ENCODE measurements around the gene NMNAT2.

NMNAT2 gene

DNA sequence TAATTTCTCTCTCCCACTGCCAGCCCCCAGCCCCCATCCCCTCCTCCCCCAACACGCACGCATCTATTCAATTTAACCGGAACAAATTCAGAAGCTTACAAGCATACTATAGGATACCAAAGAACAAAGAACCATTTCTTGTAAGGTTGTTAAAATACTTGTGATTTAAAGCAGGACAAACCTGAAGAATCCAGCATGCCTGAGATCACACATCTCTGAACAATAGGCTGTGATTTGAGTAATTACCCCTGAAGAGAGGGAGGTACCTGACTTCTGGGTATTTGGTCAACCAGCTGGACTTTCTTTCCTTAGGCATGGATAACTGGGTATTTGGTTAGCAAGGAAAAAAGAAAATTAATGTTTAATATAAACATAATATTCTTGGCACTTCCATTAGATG, 105.1 kb downstream of the NMNAT2 start:
- DNase-seq (ENCODE audit: low read depth) = no peak

DNA sequence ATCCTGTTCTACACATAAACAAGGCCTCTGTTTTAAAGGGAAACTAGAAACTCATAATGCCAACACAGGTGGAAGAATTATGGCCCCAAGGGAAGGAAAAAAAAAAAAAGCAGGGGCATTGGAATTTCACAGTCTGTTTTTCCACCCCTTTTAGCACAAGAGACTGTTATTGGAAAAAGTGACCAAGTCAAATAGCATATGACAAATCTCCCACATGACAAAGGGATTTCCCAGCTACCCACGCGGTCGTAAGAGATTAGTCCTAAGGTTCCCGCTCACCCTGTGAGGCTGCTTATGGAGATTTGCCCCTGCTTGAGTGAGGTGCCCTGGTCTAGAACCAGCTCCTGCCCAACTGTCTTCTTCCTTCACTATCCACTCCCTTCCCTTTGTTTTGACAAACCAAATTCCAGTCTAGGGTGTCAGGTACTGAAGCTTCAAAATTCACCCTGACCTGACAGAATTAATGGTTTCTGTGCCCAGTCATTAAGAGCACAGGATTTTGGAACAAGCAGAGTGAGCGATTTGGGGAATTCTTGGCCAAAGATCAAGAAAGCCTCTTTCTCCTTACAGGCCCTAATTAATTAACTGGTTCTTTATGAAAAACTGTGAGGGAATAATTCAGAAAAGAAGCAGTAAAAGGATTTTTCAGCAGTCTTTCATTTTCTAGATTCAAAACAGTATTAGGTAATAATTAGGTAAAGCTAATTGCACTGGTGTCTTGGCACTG, 107.3 kb downstream of the NMNAT2 start:
- DNase-seq (ENCODE audit: low read depth) = no peak

DNA sequence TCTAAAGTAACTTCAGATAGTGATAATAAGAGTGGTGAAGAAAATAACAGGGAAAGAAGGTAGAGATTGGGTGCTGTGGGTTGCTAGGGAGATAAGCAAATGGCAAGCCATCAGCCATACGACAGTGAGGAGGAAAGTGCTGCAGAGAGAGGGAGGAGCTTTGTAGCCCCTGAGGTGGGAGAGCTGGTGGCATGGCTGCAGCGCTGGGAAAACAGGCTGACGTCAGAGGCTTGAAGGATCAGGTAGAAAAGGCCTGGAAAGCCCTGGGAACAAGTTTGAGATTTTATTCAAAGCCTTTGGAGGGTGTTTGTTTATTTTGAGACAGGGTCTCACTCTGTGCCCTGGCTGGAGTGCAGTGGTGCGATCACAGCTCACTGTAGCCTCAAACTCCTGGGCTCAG, 109.5 kb downstream of the NMNAT2 start:
- DNase-seq (ENCODE audit: low read depth) = no peak

DNA sequence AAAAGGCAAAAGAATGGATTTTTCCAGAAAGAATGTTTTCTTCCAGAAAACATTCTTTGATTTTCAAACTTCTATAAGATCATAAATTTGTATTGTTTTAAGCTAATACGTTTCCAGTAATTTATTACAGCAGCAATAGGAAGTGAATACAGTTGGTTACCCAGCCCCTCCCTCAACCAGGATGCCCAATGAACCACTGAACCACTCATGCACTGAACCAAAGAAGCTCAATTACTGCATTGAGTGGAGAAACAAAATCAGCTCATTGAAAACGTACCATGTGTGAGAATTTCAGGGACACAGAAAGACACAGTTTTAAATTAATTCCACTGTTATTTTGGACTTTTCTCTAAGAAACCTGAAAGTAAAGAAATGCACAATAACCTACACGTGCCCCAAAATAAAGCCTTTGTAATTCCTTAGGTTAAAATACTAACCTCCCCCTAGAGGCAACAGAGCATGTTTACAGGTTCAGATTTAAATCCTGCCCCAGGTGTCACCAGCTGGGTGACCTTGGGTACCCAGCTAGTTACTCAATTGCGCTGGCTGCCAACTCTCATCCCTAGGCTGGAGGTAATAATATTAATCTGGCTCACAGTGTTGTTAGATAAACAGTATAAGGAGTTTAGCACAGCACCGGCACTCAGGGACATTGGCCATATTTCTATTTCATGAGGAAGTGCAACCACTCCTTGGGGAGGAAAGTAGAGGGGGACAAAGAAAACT, 111.7 kb downstream of the NMNAT2 start:
- no peak for DNase-seq (ENCODE audit: low read depth)

DNA sequence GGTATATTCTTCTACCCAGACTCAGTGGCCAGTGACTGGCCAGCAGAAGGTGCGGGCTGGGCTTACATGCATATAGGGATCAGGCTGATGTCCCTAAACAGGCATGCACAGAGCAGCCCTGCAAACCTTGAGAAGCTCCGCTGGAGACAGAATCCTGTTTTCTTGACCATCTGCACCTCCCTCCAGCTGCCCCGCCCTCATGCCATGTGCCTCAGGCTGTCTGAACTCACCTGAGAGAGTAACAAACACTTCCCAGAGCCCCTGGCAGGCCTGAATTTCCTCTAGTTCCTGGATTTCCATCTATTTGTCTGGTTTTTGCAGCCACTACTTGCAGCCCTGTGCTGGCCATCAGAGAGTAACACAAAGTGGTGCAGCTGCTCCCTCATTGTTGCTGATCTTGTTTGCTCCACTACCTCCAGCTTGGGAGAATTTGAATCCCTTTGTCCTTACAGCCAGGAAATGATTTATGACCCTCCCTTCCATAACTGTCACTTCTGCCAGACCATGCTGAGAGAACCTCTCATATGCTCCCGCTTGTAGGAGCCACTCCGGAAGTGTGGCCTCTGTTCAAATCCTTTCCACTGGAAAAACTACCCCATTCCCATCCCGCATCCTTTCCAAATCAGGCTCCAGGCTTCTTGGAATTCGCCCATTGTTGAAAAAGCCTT, 113.6 kb downstream of the NMNAT2 start:
- no peak for DNase-seq (ENCODE audit: low read depth)

DNA sequence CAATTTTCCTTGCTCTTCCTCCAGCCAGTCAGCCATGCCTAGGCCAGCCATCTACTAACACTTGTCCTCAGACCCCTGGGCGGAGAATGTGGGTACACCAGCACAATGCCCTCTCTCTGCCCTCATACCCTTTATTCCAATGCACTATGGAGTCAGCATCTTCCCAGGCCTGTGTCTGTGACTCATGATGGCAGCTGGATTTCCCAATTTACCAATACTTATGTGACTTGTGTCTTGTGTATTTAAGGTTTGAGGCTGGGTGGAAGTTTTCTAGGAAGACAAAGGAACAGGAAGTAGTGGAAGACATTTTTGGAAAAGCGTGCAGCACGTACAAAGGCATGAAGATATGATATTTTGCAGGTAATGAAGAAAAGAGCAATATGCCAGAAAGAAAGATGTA, 114.3 kb downstream of the NMNAT2 start:
- no peak for DNase-seq (ENCODE audit: low read depth)

DNA sequence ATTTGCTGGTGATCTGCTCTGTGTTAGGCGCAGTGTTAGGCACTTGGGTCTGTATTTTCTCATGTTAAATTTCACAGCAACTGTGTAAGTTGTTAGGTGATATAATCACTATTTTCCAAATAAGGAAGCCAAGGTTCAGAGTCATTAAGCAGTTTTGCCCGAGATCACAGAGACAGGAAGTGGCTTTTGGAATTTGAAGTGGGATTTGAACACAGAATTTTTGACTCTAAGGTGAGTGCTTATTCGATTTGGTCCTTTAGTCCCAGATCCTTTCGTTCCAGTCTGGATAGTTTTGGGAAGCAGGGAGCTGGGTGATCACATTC, 114.9 kb downstream of the NMNAT2 start:
- DNase-seq (ENCODE audit: low read depth) = no peak

DNA sequence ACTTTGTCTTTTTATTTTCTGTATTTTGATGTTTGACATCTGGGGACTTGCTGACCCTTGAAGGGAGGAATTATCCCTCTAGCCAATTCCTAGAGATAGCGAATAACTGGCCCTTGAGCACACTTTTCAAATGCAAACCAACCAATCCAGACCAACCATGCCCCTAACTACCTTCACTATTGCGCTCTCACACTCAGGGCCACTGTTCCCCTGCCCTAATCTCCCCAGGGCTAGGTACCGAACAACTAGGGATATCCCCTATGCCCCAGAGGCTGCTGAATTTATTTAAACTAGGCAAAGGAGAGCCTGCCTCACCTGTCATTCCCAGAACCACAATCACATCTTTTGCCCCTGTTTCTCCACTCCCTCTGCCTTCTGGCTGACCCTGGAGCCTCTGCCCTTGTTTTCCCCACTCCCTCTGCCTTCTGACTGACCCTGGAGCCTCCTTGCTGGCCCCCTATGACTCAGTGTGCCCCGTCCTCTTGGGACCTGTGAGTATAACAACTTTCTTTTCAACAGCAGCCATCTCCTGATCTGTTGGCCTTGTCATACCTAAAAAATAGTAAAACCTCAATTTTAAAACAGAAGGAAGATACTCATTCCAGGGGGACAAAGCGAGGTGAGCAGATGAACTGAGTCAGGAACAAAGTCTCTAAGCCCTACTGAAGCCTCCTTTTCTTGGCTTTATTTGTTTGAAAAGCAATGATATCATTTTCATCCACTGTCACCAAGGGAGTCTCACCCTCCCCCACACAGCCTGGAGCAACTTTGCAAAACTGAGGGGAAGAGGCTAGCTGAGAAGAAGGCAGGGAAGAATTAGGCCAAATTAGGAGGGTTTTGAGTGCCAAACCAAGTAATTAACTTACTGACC, 115.5 kb downstream of the NMNAT2 start:
- DNase-seq (ENCODE audit: low read depth) = no peak

DNA sequence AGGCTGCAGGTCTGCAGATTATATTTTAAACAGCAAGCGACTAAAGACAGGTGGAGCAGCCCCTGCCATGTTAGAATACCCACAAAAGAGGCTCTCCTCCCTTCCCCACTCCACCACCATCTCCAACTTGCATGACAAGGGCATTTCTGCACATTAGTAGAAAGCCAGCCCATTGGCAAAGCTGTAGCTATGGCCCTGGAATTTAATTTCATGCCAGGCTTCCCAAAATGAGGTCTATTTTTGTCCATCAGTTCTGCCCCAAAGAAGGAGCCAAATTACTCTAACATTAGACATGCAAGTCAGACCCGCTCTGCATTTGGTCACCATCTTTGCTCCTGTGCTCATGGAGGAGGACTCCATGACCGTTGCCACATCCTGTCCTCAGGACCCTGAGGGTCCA, 116.9 kb downstream of the NMNAT2 start:
- DNase-seq (ENCODE audit: low read depth) = no peak

DNA sequence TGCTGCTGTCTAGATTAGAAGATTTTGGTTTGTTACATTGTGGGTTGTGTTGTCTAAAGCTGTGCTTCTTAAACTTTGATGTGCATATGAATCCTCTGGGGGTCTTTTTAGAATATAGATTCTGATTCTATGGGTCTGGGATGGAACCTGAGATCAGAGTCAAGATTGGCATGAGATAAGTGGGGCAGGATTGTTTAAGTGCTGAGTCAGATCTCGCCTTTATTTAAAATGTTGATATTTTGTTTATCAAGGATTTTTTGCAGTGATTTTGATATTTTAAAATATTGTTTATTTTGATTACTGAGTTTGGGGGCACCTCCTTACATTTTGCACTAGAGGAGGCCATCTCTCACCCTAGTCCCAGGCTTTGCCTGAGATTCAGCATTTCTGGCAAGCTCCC, 117.4 kb downstream of the NMNAT2 start:
- DNase-seq (ENCODE audit: low read depth) = no peak

DNA sequence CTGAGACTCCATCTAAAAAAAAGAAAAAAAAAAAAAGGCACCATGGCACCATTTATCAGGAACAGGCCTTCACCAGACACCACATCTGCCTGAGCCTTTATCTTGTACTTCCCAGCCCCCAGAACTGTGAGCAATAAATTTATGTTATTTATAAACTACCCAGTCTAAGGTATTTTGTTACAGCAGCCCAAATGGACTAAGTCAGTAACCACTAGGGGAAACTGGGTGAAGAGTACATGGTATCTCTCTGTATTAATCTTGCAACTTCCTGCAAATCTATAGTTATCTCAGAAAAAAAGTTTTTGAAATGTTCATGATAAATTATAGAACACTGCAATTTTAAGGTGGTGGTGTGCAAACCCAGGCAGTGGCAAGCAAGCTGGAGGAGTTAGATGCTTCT, 117.8 kb downstream of the NMNAT2 start:
- DNase-seq (ENCODE audit: low read depth) = no peak

DNA sequence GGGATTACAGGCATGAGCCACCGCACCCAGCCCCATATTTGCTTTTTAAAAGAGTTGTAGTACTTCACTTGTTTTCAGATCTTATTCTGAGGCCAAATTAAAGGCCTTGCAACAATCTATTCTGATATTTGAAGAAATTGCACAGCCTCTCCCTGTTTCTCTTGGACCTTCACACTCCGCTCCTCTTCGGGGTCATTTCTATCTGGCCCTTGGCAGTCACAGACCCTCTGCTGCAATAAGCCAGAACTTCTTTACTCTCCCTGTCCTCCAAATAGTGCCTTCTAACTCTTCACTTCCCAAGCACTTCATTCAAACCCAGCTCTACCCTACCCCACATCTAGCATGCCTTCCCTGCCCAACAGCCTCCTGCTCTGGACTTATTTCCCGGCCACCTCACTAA, 121.4 kb downstream of the NMNAT2 start:
- DNase-seq (ENCODE audit: low read depth) = no peak

DNA sequence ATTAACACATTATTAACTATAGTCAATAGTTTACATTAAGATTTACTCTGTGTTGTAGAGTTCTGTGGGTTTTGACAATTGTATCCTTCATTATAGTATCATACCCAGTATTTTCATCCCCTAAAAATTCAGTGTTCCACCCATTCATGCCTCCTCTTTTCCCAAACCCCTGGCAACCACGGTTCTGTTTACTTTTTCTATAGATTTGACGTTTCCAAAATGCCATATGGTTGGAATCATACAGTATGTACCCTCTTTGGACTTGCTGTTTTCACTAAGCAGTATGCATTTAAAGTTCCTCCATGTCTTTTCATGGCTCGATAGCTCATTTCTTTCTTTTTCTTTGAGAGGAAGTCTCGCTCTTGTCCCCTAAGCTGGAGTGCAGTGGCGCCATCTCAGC, 122.7 kb downstream of the NMNAT2 start:
- no peak for DNase-seq (ENCODE audit: low read depth)

DNA sequence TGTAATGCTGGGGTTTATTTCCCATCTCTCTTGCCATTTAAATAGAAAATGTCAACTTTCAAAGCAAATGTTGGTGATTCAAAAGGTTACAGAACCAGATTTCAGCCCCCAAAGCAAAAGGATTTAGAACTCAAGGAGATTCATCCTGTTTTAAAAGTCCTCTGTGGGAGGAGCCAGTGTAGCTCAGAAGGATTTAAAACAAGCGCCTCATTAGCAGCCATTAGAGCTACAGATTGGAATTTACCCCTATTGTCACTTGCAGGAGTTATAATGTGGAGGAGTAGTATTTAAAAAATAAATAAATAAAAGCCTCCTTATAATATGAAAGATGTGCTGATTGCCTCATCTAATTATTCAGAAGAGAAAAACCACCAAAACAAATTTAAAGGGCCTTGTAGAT, 124.3 kb downstream of the NMNAT2 start:
- DNase-seq (ENCODE audit: low read depth) = no peak

DNA sequence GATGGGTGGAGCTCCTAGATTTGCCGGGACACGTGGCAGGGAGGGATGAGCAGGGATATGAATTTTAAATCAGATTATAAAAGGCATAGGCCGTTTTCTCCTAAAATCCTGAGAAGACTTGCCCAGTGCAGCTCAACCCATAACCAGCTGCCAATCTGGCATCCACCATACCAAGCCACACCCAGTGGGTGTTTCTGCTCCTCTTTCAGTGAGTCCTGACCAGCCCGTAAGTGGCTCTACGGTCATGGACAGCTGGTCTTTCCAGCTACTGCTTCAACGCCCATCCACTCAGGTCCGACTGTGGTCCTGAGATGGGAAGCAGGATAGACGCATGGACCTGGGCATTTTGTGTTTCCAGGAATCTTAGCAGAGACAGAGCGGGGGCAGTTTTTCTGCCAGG, 124.9 kb downstream of the NMNAT2 start:
- no peak for DNase-seq (ENCODE audit: low read depth)

DNA sequence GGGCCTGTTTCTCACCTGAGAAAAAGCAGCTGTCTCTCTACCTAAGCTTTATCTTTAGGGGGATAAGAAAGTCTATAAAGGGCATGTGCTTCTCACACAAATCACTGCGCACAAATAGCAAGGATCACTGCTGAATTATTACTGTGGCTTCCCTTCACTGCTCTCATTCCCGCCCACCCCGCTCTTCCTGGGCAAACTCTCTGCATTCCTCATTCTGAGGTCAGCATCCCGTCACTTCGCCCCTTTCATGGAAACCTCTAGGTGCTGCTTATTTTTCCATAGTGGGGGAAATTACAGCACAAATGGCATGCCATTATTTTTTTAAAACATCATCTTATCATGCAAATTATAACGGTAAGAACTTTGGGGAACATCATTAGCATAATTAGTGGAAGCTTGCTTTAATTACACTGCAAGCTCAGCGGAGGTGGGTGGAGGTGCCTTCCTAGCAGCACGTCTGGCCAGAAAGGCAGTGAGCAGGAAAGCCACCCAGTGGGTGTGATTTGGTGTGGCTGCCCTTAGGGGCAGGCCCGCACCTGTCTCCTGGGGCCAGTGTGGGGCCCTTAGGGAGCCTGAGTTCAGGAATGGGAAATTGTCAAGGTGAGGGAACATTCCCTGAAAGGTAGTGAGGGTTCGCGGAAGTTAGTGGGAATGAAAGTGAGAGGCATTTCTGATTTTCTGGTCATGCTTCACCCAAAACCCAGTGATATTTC, 126.2 kb downstream of the NMNAT2 start:
- no peak for DNase-seq (ENCODE audit: low read depth)

DNA sequence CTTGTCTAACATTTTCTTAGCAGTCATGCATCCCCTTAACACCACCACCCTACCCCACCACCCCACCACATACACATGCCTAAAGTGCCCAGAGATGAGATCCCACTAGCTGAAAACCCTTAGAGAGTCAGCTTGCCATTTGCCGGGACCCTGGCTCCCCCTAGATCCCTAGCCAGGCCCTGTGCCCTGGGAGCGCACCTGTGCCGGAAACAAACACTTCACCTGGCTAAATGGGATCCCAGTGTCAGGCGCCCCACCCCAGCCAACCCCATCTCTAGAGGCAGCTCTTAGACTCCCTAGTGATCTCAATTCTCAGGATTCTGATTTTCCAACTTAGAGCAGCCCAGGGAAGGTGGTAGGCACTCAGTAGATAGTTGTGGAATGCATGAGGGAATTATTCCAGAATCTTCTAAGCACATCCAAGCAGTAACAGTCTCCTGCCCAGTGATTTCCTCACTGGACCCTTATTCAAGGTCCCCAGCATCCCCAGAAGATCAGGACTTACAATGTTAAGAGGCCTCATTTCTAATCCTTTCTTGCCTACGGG, 126.9 kb downstream of the NMNAT2 start:
- no peak for DNase-seq (ENCODE audit: low read depth)

DNA sequence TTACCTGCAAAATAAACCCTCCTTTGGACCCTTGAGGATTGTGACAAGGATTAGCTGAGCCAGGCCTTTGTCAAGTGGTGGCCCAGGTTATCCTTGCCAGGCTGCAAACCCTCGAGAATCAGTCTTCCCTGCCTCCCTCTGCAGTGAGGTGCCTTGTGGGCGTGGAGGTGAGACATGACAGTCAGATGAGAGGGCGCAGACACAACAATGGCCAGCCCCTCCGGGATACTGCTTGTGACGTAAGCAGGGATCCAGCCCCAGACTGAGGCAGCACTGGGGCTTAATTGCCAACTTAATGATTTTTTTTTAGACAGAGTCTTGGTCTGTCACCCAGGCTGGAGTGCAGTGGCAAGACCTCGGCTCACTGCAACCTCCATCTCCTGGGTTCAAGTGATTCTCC, 127.6 kb downstream of the NMNAT2 start:
- DNase-seq (ENCODE audit: low read depth) = no peak

DNA sequence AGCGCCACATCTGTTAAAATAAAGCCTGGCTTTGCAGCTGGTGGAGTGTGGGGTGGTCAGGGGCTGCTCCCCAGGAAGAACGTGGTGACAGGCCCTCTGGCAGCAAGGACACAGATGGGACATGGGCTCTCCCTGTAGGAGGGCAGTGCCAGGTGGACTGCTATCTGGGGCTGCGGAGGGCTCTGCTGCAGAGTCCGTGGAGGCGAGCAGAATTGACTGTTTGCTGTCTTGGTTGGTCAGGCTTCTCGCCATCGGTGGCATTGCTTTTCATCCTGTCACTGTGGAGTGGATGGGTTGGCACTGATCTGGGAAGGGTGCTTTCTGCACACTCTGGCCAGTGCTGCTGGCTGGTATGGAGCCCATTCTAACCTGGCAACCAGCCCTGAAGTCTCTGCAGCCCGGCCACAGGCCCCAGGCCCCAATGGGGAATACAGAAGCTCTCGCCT, 129.1 kb downstream of the NMNAT2 start:
- DNase-seq (ENCODE audit: low read depth) = no peak

DNA sequence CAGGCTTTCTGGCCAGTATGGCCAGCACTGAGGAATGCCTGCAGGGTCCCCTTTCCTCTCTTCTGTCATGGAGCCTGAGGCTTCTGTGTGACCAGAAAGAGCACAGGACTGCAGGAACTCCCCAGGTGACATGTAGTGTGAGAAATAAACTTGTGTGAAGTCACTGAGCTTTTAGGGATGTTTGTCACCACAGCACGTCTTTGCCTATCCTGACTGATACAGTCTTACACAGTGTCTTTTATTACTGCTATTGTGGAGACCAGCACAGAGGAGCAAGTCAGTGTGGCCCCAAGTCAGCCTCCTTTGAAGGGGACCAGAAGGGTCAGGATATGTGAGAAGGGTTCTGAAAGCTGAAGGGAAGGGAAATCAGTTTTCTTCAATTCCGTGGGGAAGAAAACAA, 129.6 kb downstream of the NMNAT2 start:
- no peak for DNase-seq (ENCODE audit: low read depth)

DNA sequence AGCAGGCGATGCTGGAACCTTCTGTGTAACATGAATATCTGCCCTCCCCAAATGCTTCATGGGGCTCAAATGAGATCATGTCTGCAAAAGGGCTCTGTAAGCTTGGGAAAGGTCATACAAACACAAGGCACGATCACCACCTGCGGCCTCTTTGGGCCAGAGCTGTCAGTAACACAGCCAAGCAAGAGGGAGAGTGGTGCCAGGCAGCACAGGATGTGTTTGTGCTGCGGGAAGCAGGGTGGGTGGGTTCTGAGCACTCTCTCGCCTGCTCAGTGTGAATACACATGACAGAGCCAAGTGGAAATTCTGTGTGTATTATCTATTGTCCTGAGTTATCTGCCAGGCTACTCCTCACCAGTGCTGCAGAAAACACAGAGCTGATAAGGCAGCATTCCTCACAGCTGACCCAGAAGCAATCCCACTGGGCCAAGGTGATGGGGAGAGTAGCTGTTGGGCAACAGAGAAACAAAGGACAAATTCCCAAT, 130.9 kb downstream of the NMNAT2 start:
- DNase-seq (ENCODE audit: low read depth) = no peak
